ENCODE data around the gene PHF21B. TPM values are rescaled to one million over a fixed set of nuclear protein-coding genes. Genes with fewer than 3 reads are reported as not detected.

Gene PHF21B
- total RNA-seq, 1 experiment from 2014 or later: 5.9 TPM

DNA sequence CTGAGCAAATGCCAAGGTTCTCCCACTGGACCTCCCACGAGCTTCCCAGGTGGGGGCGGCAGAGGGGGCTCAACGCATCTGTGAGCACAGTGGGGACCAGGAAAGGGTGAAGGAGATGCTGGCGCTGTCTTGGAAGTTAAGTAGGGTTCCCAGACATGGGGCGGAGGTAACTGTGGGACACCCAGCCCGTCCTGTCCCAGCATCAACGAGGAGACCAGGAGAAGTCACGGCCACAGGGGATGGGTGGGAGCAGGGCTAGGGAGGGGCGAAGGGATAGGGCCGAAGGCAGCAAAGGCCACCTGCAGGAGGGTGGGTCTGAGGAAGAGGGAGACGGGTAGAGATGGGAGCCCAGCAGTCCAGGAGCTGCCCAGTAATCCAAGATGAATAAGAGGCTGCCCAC is 70.4 kb downstream of the PHF21B start:
- Histone ChIP-seq H3K79me2 (ENCODE audit: low read length) (no peaks in the 10 kb centered on the region; the same call in 1 of the 2 replicates), H3K4me1 (ENCODE audit: low read length) (no peaks in the 10 kb centered on the region), H3K9me3 (ENCODE audit: low read length) (no peaks in the 10 kb centered on the region), H4K20me1 (ENCODE audit: insufficient read depth, low read depth, low read length) (no peaks in the 10 kb centered on the region), H3K27ac (ENCODE audit: low read length) (no peak overlapping the region), H2AFZ (ENCODE audit: low read length) (no peak overlapping the region), H3K4me3 (ENCODE audit: low read length) (no peak overlapping the region), H3K27me3 (ENCODE audit: low read length) (no peaks in the 10 kb centered on the region), H3K4me2 (ENCODE audit: low read depth, low read length, poor library complexity, severe bottlenecking) (no peak overlapping the region), H3K9me2 (replicated peaks; ENCODE audit: insufficient read depth, low read length) (no peaks in the 10 kb centered on the region), H3K36me3 (ENCODE audit: insufficient read depth, low read length) (no peaks in the 10 kb centered on the region), H3K9ac (ENCODE audit: low read length) (no peak overlapping the region)
- DNase-seq: no peak

GRCh38 chr22:44938886-44939285 is 70.9 kb downstream of the PHF21B start:
- H4K20me1 ChIP-seq (ENCODE audit: insufficient read depth, low read depth, low read length): no peaks in the 10 kb centered on the region; the same call in 1 of the 2 replicates
- H3K9me2 ChIP-seq (replicated peaks; ENCODE audit: insufficient read depth, low read length): no peaks in the 10 kb centered on the region
- H3K36me3 ChIP-seq (ENCODE audit: insufficient read depth, low read length): no peaks in the 10 kb centered on the region
- no peak for DNase-seq
- H3K9me3 ChIP-seq (ENCODE audit: low read length): no peaks in the 10 kb centered on the region
- no peak overlapping the region for H3K4me2 ChIP-seq (ENCODE audit: low read depth, low read length, poor library complexity, severe bottlenecking)
- H3K4me3 ChIP-seq (ENCODE audit: low read length): no peak overlapping the region
- H3K79me2 ChIP-seq (ENCODE audit: low read length): no peaks in the 10 kb centered on the region; the same call in 1 of the 2 replicates
- H3K27ac ChIP-seq (ENCODE audit: low read length): no peak overlapping the region
- H3K4me1 ChIP-seq (ENCODE audit: low read length): no peaks in the 10 kb centered on the region
- H3K27me3 ChIP-seq (ENCODE audit: low read length): no peaks in the 10 kb centered on the region
- H3K9ac ChIP-seq (ENCODE audit: low read length): no peak overlapping the region
- H2AFZ ChIP-seq (ENCODE audit: low read length): no peak overlapping the region

GRCh38 chr22:44937216-44937615 is 72.6 kb downstream of the PHF21B start:
- H3K9ac ChIP-seq (ENCODE audit: low read length): no peak overlapping the region
- no peaks in the 10 kb centered on the region; the same call in 1 of the 2 replicates for H4K20me1 ChIP-seq (ENCODE audit: insufficient read depth, low read depth, low read length)
- no peaks in the 10 kb centered on the region; the same call in 1 of the 2 replicates for H3K79me2 ChIP-seq (ENCODE audit: low read length)
- no peak overlapping the region for H3K4me2 ChIP-seq (ENCODE audit: low read depth, low read length, poor library complexity, severe bottlenecking)
- H3K4me1 ChIP-seq (ENCODE audit: low read length): no peaks in the 10 kb centered on the region
- H3K9me3 ChIP-seq (ENCODE audit: low read length): no peaks in the 10 kb centered on the region
- H3K36me3 ChIP-seq (ENCODE audit: insufficient read depth, low read length): no peaks in the 10 kb centered on the region
- H2AFZ ChIP-seq (ENCODE audit: low read length): no peak overlapping the region
- DNase-seq: no peak
- no peaks in the 10 kb centered on the region for H3K9me2 ChIP-seq (replicated peaks; ENCODE audit: insufficient read depth, low read length)
- H3K27ac ChIP-seq (ENCODE audit: low read length): no peak overlapping the region
- H3K4me3 ChIP-seq (ENCODE audit: low read length): no peak overlapping the region
- H3K27me3 ChIP-seq (ENCODE audit: low read length): no peaks in the 10 kb centered on the region

GRCh38 chr22:44936201-44936600 is 73.6 kb downstream of the PHF21B start:
- no peaks in the 10 kb centered on the region for H3K27me3 ChIP-seq (ENCODE audit: low read length)

DNA sequence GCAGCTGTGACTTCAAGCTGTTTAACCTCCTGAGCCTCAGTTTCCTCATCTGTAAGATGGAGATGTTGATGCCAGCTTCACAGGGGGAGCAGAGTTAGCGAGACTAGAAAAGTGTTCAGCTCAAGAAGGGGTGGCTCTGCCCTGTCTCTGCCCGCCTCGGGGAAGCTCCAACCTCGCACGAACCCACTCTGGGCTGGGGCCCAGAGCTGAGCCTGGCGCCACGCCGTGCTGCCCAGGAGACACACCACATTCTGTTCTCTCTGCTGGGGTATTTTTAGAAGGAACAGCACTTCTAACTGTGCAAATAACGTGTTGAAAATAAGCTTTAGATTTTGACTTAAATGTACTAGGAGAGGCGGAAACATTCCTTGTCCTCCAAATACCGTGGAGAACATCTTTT is 74.1 kb downstream of the PHF21B start:
- H3K36me3 ChIP-seq (ENCODE audit: insufficient read depth, low read length): no peaks in the 10 kb centered on the region
- no peak overlapping the region for H2AFZ ChIP-seq (ENCODE audit: low read length)
- no peaks in the 10 kb centered on the region for H3K9me2 ChIP-seq (replicated peaks; ENCODE audit: insufficient read depth, low read length)
- no peak for DNase-seq
- no peak overlapping the region for H3K4me2 ChIP-seq (ENCODE audit: low read depth, low read length, poor library complexity, severe bottlenecking)
- H3K9ac ChIP-seq (ENCODE audit: low read length): no peak overlapping the region
- H4K20me1 ChIP-seq (ENCODE audit: insufficient read depth, low read depth, low read length): no peaks in the 10 kb centered on the region; the same call in 1 of the 2 replicates
- H3K79me2 ChIP-seq (ENCODE audit: low read length): no peaks in the 10 kb centered on the region; the same call in 1 of the 2 replicates
- no peaks in the 10 kb centered on the region for H3K9me3 ChIP-seq (ENCODE audit: low read length)
- no peaks in the 10 kb centered on the region for H3K4me1 ChIP-seq (ENCODE audit: low read length)
- no peak overlapping the region for H3K4me3 ChIP-seq (ENCODE audit: low read length)
- no peak overlapping the region for H3K27ac ChIP-seq (ENCODE audit: low read length)
- H3K27me3 ChIP-seq (ENCODE audit: low read length): no peaks in the 10 kb centered on the region

More at GRCh38 chr22:44936201-44936600, 73.6 kb downstream of the PHF21B start:
- no peaks in the 10 kb centered on the region for H3K9me3 ChIP-seq (ENCODE audit: low read length)
- H4K20me1 ChIP-seq (ENCODE audit: insufficient read depth, low read depth, low read length): no peaks in the 10 kb centered on the region; the same call in 1 of the 2 replicates
- no peaks in the 10 kb centered on the region for H3K36me3 ChIP-seq (ENCODE audit: insufficient read depth, low read length)
- no peaks in the 10 kb centered on the region for H3K9me2 ChIP-seq (replicated peaks; ENCODE audit: insufficient read depth, low read length)
- no peak overlapping the region for H2AFZ ChIP-seq (ENCODE audit: low read length)
- no peak overlapping the region for H3K4me2 ChIP-seq (ENCODE audit: low read depth, low read length, poor library complexity, severe bottlenecking)
- no peaks in the 10 kb centered on the region for H3K4me1 ChIP-seq (ENCODE audit: low read length)
- no peak overlapping the region for H3K4me3 ChIP-seq (ENCODE audit: low read length)
- H3K79me2 ChIP-seq (ENCODE audit: low read length): no peaks in the 10 kb centered on the region; the same call in 1 of the 2 replicates
- no peak for DNase-seq
- H3K27ac ChIP-seq (ENCODE audit: low read length): no peak overlapping the region
- H3K9ac ChIP-seq (ENCODE audit: low read length): no peak overlapping the region

GRCh38 chr22:44934454-44934735 is 75.4 kb downstream of the PHF21B start:
- Histone ChIP-seq H3K27ac (ENCODE audit: low read length) (no peak overlapping the region), H3K9me2 (replicated peaks; ENCODE audit: insufficient read depth, low read length) (no peaks in the 10 kb centered on the region), H3K4me2 (ENCODE audit: low read depth, low read length, poor library complexity, severe bottlenecking) (no peak overlapping the region), H3K9ac (ENCODE audit: low read length) (no peak overlapping the region), H4K20me1 (ENCODE audit: insufficient read depth, low read depth, low read length) (no peaks in the 10 kb centered on the region; the same call in 1 of the 2 replicates), H2AFZ (ENCODE audit: low read length) (no peak overlapping the region), H3K4me1 (ENCODE audit: low read length) (no peaks in the 10 kb centered on the region), H3K4me3 (ENCODE audit: low read length) (no peak overlapping the region), H3K36me3 (ENCODE audit: insufficient read depth, low read length) (no peaks in the 10 kb centered on the region), H3K27me3 (ENCODE audit: low read length) (no peaks in the 10 kb centered on the region), H3K79me2 (ENCODE audit: low read length) (no peaks in the 10 kb centered on the region), H3K9me3 (ENCODE audit: low read length) (no peaks in the 10 kb centered on the region)
- DNase-seq: no peak

GRCh38 chr22:44933666-44934453 is 75.9 kb downstream of the PHF21B start:
- no peak overlapping the region for H3K9ac ChIP-seq (ENCODE audit: low read length)
- H3K4me2 ChIP-seq (ENCODE audit: low read depth, low read length, poor library complexity, severe bottlenecking): no peak overlapping the region
- H3K79me2 ChIP-seq (ENCODE audit: low read length): no peaks in the 10 kb centered on the region

DNA sequence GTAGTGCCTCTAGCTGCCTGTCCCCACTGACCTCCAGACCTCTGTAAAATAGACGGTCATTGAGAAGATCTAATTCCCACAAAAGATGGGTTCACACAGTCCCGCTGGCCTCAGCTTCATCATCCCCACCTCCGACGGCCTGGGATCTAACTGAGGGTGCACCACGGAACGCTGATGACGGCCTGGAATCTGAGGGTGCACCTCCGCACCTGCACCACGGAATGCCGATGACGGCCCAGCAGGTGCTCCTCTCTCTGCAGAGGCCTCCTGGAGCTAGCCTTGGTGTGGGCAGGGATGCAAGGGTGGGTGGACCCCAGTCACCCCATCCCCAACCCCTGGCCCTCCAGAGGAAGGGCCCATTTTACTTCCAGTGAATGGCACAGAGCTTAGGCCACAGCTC is 77.3 kb downstream of the PHF21B start:
- no peak for DNase-seq
- H3K4me1 ChIP-seq (ENCODE audit: low read length): no peaks in the 10 kb centered on the region
- no peaks in the 10 kb centered on the region for H3K27me3 ChIP-seq (ENCODE audit: low read length)
- H3K9me2 ChIP-seq (replicated peaks; ENCODE audit: insufficient read depth, low read length): no peaks in the 10 kb centered on the region
- H4K20me1 ChIP-seq (ENCODE audit: insufficient read depth, low read depth, low read length): no peaks in the 10 kb centered on the region; the same call in 1 of the 2 replicates
- no peaks in the 10 kb centered on the region for H3K36me3 ChIP-seq (ENCODE audit: insufficient read depth, low read length)
- H3K4me3 ChIP-seq (ENCODE audit: low read length): no peak overlapping the region
- H3K79me2 ChIP-seq (ENCODE audit: low read length): no peaks in the 10 kb centered on the region
- no peak overlapping the region for H3K4me2 ChIP-seq (ENCODE audit: low read depth, low read length, poor library complexity, severe bottlenecking)
- H3K27ac ChIP-seq (ENCODE audit: low read length): no peak overlapping the region
- no peaks in the 10 kb centered on the region for H3K9me3 ChIP-seq (ENCODE audit: low read length)
- no peak overlapping the region for H3K9ac ChIP-seq (ENCODE audit: low read length)
- no peak overlapping the region for H2AFZ ChIP-seq (ENCODE audit: low read length)

More at GRCh38 chr22:44933666-44934453, 75.9 kb downstream of the PHF21B start:
- H3K36me3 ChIP-seq (ENCODE audit: insufficient read depth, low read length): no peaks in the 10 kb centered on the region
- no peak for DNase-seq
- H3K4me3 ChIP-seq (ENCODE audit: low read length): no peak overlapping the region
- no peak overlapping the region for H2AFZ ChIP-seq (ENCODE audit: low read length)
- no peaks in the 10 kb centered on the region for H3K4me1 ChIP-seq (ENCODE audit: low read length)
- no peak overlapping the region for H3K27ac ChIP-seq (ENCODE audit: low read length)
- H4K20me1 ChIP-seq (ENCODE audit: insufficient read depth, low read depth, low read length): no peaks in the 10 kb centered on the region; the same call in 1 of the 2 replicates
- no peaks in the 10 kb centered on the region for H3K9me2 ChIP-seq (replicated peaks; ENCODE audit: insufficient read depth, low read length)
- no peaks in the 10 kb centered on the region for H3K27me3 ChIP-seq (ENCODE audit: low read length)
- no peaks in the 10 kb centered on the region for H3K9me3 ChIP-seq (ENCODE audit: low read length)
